ENCODE measurements around the gene ZBTB9.
A peak's percentile ranks its signal among the peaks of the same experiment; 100 is the strongest.

Gene ZBTB9

GRCh38 chr6:33427585-33428223 lies 26.7 kb upstream of the ZBTB9 start (continued):
- TF ChIP-seq PRDM2 (tag by site-specific recombination; IDR thresholded peaks at IDR 0.05; ENCODE audit: borderline replicate concordance) (no peak), ZNF621 (tag by site-specific recombination; IDR thresholded peaks at IDR 0.05) (no peak), ZNF623 (tag by site-specific recombination; IDR thresholded peaks at IDR 0.05) (no peak), ZBTB21 (tag by site-specific recombination; IDR thresholded peaks at IDR 0.05) (no peak), MYNN (tag by site-specific recombination; IDR thresholded peaks at IDR 0.05; ENCODE audit: borderline replicate concordance) (peak; percentile 87), MZF1 (tag by site-specific recombination; IDR thresholded peaks at IDR 0.05; ENCODE audit: borderline replicate concordance) (no peak), GLI2 (tag by site-specific recombination; IDR thresholded peaks at IDR 0.05; ENCODE audit: borderline replicate concordance, low read depth) (no peak), GLIS1 (tag by site-specific recombination; IDR thresholded peaks at IDR 0.05) (no peak), ZNF513 (tag by site-specific recombination; IDR thresholded peaks at IDR 0.05) (no peak), ZNF366 (tag by site-specific recombination; conservative IDR thresholded peaks at IDR 0.05) (no peak), SALL2 (tag by site-specific recombination; IDR thresholded peaks at IDR 0.05; ENCODE audit: borderline replicate concordance) (no peak), ZNF777 (tag by site-specific recombination; IDR thresholded peaks at IDR 0.05; ENCODE audit: borderline replicate concordance) (no peak), ZNF132 (tag by site-specific recombination; IDR thresholded peaks at IDR 0.05; ENCODE audit: borderline replicate concordance) (no peak), PATZ1 (tag by site-specific recombination; IDR thresholded peaks at IDR 0.05) (peak; percentile 77), ZNF148 (tag by site-specific recombination; IDR thresholded peaks at IDR 0.05; ENCODE audit: borderline replicate concordance) (no peak), ZNF114 (tag by site-specific recombination; IDR thresholded peaks at IDR 0.05) (no peak), ZNF140 (tag by site-specific recombination; IDR thresholded peaks at IDR 0.05) (no peak), ZNF214 (tag by site-specific recombination; IDR thresholded peaks at IDR 0.05; ENCODE audit: borderline replicate concordance) (no peak), BCL11A (tag by site-specific recombination; IDR thresholded peaks at IDR 0.05; ENCODE audit: low read depth) (0 out of 2 replicates have a peak, but pooled peaks have one; percentile 2)
- TF ChIP-seq, protein P1, sequence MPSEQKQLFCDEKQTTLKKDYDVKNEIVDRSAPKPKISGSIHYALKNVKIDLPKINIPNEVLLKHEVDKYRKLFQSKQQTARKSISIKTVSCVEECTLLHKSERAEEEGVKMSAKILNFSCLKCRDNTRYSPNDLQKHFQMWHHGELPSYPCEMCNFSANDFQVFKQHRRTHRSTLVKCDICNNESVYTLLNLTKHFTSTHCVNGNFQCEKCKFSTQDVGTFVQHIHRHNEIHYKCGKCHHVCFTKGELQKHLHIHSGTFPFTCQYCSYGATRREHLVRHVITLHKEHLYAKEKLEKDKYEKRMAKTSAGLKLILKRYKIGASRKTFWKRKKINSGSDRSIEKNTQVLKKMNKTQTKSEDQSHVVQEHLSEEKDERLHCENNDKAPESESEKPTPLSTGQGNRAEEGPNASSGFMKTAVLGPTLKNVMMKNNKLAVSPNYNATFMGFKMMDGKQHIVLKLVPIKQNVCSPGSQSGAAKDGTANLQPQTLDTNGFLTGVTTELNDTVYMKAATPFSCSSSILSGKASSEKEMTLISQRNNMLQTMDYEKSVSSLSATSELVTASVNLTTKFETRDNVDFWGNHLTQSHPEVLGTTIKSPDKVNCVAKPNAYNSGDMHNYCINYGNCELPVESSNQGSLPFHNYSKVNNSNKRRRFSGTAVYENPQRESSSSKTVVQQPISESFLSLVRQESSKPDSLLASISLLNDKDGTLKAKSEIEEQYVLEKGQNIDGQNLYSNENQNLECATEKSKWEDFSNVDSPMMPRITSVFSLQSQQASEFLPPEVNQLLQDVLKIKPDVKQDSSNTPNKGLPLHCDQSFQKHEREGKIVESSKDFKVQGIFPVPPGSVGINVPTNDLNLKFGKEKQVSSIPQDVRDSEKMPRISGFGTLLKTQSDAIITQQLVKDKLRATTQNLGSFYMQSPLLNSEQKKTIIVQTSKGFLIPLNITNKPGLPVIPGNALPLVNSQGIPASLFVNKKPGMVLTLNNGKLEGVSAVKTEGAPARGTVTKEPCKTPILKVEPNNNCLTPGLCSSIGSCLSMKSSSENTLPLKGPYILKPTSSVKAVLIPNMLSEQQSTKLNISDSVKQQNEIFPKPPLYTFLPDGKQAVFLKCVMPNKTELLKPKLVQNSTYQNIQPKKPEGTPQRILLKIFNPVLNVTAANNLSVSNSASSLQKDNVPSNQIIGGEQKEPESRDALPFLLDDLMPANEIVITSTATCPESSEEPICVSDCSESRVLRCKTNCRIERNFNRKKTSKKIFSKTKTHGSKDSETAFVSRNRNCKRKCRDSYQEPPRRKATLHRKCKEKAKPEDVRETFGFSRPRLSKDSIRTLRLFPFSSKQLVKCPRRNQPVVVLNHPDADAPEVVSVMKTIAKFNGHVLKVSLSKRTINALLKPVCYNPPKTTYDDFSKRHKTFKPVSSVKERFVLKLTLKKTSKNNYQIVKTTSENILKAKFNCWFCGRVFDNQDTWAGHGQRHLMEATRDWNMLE (tag by site-specific recombination; conservative IDR thresholded peaks at IDR 0.05; ENCODE audit: low read depth) = no peak
